DMS 273 (cell line): Measurements from ENCODE around the gene GSTA4.
"Not testable (repeated sequence)": the region's sequence is repeated elsewhere in the genome, so short reads cannot be mapped to it uniquely, and the experiment has no call there.

ENCODE experiments used
- DNase-seq: peaks from one replicate; lab custom pipeline; 2025; ENCODE audit not compliant: unreplicated experiment; lab: John Stamatoyannopoulos, UW

GSTA4 gene

GRCh38 chr6:52976591-52977035, 18.5 kb downstream of the GSTA4 start:
- DNase-seq: no peak

DNA sequence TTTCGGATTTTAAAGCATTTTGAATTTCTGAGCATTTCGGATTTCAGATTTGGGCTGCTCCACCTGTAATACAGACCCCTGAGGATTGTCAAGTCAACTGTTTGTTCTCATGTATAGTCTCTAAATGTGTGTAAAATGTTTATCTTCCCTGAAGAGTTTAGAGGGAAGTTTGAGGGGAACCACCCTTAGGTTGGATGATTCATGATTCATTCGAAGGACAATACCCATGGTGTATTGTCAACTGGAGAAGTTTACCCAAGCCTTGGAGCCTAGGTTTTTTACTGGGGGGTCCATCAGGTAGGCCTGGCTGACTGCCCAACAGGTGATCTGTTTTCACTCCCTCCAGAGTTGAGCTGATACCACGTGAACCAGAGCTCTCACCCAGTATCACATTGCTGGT, 18.9 kb downstream of the GSTA4 start:
- DNase-seq: no peak

GRCh38 chr6:52975580-52975979, 19.5 kb downstream of the GSTA4 start:
- DNase-seq: no peak

DNA sequence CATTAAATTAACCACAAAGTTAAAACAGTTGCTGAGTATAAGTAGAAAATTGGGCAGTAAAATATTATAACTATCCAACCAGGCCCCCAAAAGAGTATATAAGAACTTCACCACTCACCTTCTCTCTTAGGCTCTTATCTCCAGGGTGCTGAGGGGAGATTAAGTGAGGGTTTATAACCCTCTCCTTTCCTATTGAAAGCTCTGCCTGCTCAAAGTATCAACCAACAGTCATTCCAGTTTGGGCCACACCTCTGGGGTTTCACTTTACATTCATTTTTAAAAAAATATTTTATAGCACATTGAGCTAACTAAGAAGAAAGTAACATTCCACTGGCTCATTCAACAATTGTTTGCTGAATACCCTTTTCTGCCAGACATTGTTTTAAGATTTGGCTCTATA, 22.1 kb downstream of the GSTA4 start:
- DNase-seq: no peak

DNA sequence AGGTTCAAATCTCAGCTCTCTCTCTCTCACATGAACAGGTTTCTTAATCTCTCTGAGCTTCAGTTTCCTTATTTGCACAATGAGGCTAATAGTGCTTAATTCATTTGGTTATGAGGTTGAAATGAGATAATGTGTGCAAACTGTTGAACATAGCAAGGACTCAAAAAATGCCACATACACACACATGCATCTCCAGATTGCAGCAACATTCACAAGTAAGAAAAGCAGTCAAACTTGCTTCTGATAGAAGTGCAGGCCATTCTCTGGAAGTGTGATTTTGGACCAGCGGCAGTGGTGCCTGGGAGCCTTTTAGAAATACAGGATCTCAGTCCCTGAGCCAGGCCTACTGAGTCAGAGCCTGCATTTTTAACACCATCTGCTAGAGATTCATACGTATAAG, 25.7 kb downstream of the GSTA4 start:
- DNase-seq: no peak

DNA sequence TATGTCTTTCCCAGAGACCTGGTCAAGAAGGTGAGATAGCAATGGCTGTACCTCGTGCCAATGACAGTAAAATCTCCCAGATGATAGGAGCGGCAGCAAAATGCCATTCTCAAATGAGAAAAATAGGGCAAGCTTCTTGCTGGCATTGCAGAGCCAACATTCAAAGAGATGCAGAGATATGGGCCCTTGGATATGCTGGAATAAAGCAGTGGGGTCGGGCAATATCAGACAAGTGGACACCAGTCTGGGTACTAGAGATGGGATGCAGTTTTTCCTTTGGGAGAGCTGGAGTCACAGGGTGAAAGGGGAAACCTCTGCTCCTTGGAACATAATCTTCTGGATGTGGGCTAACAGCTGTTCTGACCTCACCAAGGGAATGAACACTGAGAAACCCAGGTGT, 29.0 kb downstream of the GSTA4 start:
- DNase-seq: peak; percentile 3

- DNase-seq: no peak
Observed at GRCh38 chr6:52965380-52965779, 29.7 kb downstream of the GSTA4 start.

- no peak for DNase-seq
Observed at GRCh38 chr6:52964318-52964717, 30.8 kb downstream of the GSTA4 start.

DNA sequence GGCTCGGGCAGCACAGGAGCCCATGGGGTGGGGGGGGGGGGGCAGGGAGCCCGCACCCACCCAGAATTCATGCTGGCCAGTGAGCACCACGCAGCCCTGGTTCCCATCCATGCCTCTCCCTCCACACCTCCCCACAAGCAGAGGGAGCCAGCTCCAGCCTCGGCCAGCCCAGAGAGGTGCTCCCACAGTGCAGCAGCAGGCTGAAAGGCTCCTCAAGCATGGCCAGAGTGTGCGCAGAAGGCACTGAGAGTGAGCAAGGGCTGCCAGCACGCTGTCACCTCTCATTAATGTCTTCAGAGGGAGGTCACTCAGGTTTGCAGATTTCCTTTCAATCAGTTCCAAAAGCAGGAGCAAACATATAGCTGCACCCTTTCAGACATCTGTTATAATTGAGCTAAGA, 32.4 kb downstream of the GSTA4 start:
- no peak for DNase-seq

GRCh38 chr6:52961022-52961421, 34.1 kb downstream of the GSTA4 start:
- DNase-seq: not testable (repeated sequence)

DNA sequence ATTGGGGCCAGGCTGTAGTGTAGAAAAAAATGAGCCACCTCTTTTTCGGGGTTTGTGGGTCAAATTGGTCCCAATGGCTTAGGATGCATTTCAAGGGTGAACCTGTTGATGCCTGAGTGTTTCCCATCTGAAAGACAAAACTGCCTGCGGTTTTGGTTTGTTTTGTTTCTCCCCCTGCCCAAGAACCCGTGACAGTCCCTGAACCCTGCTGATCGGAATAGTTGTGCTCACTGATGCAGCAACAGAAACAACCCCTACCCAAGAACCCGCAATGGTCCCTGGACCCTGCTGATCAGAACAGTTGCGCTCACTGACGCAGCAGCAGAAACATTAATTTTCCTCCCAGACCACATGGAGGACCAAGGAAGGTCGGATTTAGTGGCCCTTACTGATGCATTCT, 34.9 kb downstream of the GSTA4 start:
- not testable (repeated sequence) for DNase-seq

- no peak for DNase-seq
Observed at GRCh38 chr6:52958546-52959255, 36.4 kb downstream of the GSTA4 start.

GRCh38 chr6:52955871-52956270, 39.2 kb downstream of the GSTA4 start:
- no peak for DNase-seq

GRCh38 chr6:52953911-52954839, 40.9 kb downstream of the GSTA4 start:
- DNase-seq: no peak

GRCh38 chr6:52946306-52946705, 48.8 kb downstream of the GSTA4 start:
- DNase-seq: no peak

DNA sequence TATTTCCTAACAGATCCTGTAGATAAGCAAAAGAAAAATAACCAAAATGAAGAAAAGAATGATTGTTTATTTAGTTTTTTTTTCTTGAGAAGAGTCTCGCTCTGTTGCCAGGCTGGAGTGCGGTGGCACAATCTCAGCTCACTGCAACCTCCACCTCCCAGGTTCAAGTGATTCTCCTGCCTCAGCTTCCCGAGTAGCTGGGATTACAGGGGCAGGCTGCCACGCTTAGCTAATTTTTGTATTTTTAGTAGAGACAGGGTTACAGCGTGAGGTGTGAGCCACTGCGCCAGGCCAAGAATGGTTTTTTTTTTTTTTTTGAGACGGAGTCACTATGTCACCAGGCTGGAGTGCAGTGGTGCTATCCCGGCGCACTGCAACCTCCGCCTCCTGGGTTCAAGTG, 52.3 kb downstream of the GSTA4 start:
- DNase-seq: not testable (repeated sequence)

GRCh38 chr6:52942221-52942620, 52.9 kb downstream of the GSTA4 start:
- no peak for DNase-seq

GRCh38 chr6:52937908-52938307, 57.2 kb downstream of the GSTA4 start:
- no peak for DNase-seq

GRCh38 chr6:52933778-52934177, 61.3 kb downstream of the GSTA4 start:
- no peak for DNase-seq

GRCh38 chr6:52931351-52931750, 63.7 kb downstream of the GSTA4 start:
- DNase-seq: no peak

DNA sequence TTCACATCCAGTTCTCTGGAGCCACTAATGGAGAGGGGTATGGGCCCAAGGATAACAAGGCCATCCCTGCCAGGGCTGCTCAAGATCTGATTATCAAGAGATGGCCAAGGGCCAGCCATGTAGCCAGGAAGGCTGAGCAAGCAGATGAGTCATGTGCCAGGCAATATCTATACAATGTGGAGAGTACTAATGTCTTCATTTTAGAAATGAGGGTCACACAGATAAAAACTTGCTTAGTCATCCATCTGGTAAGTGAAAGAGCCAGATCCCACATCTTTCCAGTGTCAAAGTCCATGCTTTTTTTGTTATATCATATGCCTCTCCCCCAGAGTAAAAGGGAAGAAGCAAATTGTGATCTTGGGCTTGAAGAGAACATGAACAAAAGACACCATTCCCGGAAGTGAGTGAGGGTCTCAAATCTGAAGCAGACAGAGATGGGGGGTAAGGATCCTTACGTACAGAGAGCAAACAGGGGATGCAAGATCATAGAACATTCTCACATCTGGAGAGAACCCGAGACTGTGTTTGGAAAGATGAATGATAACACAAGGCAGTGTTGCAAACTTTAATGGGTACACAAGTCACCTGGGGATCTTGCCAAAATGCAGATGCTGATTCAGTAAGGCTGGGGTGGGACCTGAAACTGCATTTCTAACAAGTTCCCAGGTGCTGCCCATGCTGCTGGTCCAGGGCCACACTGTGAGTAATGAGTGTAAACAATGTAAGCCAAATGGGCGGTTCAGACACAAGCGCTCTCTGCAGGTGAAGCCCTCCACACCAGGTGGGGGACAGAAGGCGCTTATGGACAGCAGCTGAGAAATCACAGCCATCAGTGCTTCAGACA, 65.5 kb downstream of the GSTA4 start:
- peak; percentile 4 for DNase-seq
